NCI-H2171 treated with DMSO at 0.1 percent for 48 hours (cell line): ENCODE measurements around the gene AMY1A.
"Not testable (repeated sequence)": the region's sequence is repeated elsewhere in the genome, so short reads cannot be mapped to it uniquely, and the experiment has no call there.

Experiments used
- DNase-seq: peaks from one replicate; lab custom pipeline; 2025; lab: John Stamatoyannopoulos, UW

Gene AMY1A

DNA sequence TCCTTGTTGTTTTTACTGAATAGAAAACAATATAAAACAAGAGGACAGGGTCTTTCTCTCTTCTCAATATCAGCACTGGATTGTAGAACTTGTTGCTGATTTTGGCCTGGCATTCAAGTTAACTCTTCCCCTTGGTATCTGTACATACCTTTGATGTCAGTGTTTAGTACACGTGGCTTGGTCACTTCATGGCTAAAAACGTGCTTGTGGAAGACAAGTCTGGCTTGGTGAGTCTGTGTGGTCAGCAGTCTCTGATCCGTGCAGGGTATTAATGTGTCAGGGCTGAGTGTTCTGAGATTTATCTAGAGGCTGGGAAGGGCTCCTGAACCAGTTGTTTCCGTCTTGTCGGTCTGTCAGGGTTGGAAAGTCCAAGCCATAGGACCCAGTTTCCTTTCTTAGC lies at the start of gene AMY1A:
TSS of gene AMY1A (plus strand) at position 301 of the 400 bp plus-strand sequence. CDS start 571 bp downstream, outside the sequence.
- DNase-seq = not testable (repeated sequence)

DNA sequence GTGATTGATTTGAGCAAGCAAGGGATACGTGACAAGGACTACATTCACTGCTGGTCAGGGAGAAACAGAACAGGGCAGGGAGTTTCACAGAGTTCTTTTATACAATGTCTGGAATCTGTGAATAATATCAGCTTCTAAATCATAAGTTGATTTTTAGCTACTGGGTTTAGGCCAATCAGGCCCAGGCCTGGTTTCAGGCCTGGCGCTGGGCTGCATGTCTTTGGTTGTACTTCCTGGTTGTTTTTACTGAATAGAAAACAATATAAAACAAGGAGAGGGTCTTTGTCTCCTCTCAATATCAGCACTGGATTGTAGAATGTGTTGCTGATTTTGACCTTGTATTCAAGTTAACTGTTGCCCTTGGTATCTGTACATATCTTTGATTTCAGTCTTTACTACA lies 39.2 kb upstream of the AMY1A start:
- DNase-seq = no peak

DNA sequence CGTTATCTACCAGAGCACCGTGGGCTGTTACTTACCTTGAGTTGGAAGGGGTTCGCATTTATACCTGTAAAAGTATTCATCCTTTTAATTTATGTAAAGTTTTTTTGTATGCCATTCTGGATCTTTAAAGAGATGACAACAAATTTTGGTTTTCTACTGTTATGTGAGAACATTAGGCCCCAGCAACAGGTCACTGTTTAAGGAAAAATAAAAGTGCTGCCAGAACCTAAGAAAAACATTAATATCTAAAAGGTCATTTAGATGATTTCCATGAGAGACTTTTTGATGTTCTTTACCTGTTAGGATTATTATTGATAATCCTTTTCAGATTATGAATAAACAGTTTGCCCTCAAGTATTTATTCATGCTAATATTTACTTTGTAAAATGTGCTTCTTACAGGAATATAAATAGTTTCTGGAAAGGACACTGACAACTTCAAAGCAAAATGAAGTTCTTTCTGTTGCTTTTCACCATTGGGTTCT lies 38.5 kb upstream of the AMY1A start, which contains the start of gene AMY2A:
TSS of gene AMY2A (plus strand) at position 434 of the 484 bp plus-strand sequence. CDS start at position 448, 14 bp downstream.
- DNase-seq = not testable (repeated sequence)

DNA sequence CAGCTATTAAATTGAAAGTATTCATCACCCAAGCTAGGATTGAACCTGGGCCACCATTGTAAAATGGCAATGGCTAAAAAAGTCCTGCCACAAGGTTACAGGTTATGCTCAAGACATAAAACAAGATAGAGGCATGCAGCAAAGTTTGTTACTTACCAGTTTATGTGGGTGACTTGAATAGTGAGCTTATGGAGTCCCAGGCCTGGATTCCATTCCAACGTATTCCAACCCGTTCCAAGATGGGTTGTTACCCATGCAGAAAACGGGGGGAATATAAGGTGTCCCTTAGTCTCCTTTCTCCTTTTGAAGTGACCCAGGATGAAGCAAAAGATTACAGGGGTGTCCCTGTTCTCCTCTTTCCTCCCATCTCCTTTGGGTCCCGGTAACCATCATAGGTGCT lies 28.1 kb upstream of the AMY1A start:
- not testable (repeated sequence) for DNase-seq

DNA sequence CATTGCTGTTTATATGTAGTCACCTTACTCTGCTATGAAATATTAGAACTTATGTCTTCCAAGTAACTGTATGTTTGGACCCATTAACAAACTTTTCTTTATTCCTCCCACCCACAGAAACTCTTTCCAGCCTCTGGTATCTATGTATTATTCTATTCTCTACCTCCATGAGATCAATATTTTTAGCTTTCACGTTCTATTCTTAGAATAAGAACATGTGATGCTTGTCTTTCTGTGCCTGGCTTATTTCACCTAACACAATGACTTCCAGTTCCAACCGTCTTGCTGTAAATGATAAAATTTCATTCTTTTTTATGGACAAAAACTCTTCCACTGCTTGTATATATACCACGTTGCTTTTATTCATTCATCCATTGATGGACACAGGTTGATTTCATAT lies 14.4 kb upstream of the AMY1A start:
- not testable (repeated sequence) for DNase-seq

DNA sequence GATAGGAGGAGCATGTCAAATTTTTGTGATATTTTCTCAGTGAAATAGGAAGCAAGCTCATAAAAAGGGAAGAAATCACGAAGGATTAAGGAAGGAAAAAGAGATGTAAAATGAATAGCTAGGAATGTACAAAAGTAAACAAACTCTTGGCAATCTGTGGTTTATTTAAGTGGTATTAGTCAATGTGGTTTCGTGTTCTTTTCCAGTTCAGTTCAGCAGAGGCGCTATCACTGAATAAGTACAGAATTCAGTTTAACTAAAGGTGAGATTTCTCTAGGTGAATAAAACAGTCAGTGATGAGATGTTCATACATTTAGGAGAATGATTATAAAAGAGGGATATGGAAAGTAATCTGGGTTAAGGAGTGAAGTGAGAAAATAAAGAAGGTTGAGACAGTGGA lies 11.7 kb upstream of the AMY1A start:
- DNase-seq = not testable (repeated sequence)

DNA sequence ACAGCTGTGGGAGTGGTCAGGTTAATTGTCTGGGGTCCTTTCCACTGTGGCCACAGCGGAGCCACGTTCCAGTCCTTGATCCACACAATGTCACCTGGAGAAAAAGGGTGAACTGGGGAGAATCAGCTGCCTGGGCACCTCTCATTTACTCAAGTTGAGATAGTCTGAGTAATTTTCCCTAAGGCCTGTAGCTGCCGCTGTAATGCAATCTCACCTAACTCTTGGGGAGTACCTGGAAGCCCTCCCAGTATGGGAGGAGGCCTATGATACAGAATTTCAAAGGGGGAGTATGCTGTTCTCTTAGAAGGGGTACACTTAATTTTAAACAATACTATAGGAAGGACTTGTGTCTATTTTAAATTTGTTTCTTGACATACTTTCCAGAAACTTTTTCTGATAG lies 5.3 kb upstream of the AMY1A start:
- not testable (repeated sequence) for DNase-seq

DNA sequence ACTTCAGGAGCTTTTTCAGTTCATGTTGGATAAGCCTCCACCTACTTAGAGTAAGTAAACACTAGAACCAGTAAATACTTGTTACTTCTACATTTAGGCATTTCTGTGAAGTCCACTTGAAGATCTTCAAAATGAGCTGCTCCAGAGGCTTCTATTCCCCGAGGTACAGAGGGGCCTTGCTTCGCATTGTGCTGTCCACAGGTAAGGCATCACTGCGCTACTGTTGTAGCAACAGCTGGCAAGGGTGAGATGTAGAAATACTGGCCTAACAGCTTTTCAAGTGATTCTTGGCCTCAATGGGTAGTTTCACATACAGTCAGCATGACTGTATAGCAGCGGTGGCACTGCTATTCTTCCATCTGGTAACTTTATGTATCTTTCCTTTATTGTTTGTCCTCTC lies 4.7 kb upstream of the AMY1A start:
- not testable (repeated sequence) for DNase-seq

DNA sequence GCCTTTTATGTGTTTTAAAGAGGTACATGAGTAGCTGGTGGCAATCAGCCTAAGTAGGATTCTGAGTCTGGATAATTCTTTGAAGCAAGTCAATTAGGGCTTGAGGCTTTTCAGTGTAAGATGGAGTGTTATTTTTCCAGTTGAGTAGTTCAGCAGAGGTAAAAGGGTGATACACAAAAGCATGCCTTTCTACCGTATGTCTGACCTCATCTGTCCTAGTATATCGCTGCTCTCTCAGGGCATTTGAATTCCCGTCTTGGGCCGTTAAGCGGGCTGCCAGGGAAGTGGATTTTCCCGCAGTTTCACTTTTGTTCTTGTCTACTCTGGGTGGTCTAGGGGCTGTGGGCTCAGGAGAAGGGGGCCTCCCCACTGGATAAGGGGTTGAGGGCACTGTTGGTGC lies 1.4 kb upstream of the AMY1A start:
- not testable (repeated sequence) for DNase-seq

DNA sequence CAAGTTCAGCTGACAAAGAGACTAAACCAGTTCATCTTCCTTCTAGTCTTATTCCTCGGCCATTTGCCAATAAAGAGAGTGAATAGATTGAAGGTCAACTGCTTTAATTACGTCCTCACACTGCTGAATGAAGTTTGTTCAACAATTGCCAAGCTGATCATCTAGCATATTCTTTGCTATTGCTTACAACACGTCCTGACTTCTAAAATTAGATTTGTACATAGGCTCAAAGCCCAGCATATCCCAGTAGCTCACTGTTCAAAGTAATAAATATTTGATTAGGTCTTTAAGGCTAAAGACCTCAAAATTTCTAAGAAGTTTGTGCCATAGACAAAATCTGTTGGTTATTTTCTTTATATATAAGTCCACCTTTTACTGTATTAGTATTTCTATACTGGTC lies 20.8 kb downstream of the AMY1A start:
- DNase-seq = not testable (repeated sequence)

DNA sequence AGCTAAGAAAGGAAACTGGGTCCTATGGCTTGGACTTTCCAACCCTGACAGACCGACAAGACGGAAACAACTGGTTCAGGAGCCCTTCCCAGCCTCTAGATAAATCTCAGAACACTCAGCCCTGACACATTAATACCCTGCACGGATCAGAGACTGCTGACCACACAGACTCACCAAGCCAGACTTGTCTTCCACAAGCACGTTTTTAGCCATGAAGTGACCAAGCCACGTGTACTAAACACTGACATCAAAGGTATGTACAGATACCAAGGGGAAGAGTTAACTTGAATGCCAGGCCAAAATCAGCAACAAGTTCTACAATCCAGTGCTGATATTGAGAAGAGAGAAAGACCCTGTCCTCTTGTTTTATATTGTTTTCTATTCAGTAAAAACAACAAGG lies 40.5 kb downstream of the AMY1A start, which contains the start of gene AMY1B:
TSS of gene AMY1B (minus strand) at position 101 of the 400 bp plus-strand sequence. CDS start 571 bp downstream, outside the sequence.
- DNase-seq = not testable (repeated sequence)

DNA sequence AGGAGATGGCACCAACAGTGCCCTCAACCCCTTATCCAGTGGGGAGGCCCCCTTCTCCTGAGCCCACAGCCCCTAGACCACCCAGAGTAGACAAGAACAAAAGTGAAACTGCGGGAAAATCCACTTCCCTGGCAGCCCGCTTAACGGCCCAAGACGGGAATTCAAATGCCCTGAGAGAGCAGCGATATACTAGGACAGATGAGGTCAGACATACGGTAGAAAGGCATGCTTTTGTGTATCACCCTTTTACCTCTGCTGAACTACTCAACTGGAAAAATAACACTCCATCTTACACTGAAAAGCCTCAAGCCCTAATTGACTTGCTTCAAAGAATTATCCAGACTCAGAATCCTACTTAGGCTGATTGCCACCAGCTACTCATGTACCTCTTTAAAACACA lies 41.9 kb downstream of the AMY1A start:
- not testable (repeated sequence) for DNase-seq

DNA sequence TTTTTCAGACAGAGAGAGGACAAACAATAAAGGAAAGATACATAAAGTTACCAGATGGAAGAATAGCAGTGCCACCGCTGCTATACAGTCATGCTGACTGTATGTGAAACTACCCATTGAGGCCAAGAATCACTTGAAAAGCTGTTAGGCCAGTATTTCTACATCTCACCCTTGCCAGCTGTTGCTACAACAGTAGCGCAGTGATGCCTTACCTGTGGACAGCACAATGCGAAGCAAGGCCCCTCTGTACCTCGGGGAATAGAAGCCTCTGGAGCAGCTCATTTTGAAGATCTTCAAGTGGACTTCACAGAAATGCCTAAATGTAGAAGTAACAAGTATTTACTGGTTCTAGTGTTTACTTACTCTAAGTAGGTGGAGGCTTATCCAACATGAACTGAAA lies 45.1 kb downstream of the AMY1A start:
- DNase-seq = not testable (repeated sequence)

DNA sequence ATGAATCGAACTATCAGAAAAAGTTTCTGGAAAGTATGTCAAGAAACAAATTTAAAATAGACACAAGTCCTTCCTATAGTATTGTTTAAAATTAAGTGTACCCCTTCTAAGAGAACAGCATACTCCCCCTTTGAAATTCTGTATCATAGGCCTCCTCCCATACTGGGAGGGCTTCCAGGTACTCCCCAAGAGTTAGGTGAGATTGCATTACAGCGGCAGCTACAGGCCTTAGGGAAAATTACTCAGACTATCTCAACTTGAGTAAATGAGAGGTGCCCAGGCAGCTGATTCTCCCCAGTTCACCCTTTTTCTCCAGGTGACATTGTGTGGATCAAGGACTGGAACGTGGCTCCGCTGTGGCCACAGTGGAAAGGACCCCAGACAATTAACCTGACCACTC lies 45.7 kb downstream of the AMY1A start:
- not testable (repeated sequence) for DNase-seq

DNA sequence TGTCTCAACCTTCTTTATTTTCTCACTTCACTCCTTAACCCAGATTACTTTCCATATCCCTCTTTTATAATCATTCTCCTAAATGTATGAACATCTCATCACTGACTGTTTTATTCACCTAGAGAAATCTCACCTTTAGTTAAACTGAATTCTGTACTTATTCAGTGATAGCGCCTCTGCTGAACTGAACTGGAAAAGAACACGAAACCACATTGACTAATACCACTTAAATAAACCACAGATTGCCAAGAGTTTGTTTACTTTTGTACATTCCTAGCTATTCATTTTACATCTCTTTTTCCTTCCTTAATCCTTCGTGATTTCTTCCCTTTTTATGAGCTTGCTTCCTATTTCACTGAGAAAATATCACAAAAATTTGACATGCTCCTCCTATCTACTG lies 52.1 kb downstream of the AMY1A start:
- not testable (repeated sequence) for DNase-seq

DNA sequence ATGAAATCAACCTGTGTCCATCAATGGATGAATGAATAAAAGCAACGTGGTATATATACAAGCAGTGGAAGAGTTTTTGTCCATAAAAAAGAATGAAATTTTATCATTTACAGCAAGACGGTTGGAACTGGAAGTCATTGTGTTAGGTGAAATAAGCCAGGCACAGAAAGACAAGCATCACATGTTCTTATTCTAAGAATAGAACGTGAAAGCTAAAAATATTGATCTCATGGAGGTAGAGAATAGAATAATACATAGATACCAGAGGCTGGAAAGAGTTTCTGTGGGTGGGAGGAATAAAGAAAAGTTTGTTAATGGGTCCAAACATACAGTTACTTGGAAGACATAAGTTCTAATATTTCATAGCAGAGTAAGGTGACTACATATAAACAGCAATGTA lies 54.8 kb downstream of the AMY1A start:
- DNase-seq = not testable (repeated sequence)
